Measurements from ENCODE around the gene RPS29.

RPS29 gene

DNA sequence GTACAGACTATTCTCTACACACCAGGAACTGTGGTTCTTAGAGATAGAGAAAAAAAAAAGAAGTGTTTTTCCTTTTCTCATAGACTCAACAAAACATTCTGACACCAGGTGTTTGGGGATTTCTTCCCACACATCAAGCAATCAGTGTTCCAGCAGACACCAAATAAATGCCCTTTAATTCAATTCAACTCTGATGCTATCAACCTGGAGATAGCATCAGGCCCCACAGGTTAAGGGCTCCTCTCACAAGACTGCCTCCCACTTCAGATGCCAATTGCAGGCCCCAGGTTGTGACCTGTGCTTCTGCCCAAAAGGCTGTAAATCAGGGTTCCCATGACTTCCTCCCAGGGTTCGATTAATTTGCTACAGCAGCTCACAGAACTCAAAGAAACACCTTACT is 36.7 kb downstream of the RPS29 start:
- no peak for FAIRE-seq

- no peak for FAIRE-seq
Observed at GRCh38 chr14:49546766-49547165, 39.4 kb downstream of the RPS29 start.

DNA sequence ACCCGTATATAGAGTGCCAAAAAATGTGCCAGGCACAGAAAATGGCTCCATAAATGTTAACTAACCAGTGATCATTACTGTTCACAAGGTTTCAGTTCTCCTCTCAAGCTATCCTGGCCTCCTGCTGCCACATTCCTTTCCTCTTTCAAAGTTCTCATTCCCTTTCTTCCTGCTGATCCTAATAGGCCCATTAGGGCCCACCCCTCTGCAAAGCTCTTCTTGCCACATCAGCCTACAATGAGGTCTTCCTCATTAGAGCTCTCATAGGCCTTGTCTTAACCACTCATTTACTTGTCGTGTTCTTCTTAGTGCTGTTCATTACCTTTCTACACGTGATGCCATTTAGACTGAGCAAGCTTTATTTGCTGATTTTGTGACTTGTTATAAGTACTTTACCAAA is 40.5 kb downstream of the RPS29 start:
- no peak for FAIRE-seq

GRCh38 chr14:49545071-49545470 is 41.1 kb downstream of the RPS29 start:
- no peak for FAIRE-seq

DNA sequence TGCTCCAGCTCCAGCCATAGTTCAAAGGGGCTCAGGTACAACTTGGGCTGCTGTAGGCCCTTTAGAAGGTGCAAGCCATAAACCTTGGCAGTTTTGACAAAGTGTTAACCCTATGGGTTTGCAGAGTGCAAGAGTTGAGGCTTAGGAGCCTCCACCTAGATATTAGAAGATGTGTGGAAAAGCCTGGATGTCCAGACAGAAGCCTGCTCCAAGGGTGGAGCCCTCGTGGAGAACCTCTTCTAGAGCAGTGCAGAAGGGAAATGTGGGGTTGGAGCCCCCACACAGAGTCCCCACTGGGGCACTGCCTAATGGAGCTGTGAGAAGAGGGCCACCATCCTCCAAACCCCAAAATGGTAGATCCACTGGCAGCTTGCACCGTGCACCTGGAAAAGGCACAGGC is 45.1 kb downstream of the RPS29 start:
- no peak for FAIRE-seq

GRCh38 chr14:49538852-49539251 is 47.3 kb downstream of the RPS29 start:
- FAIRE-seq: no peak
